Subcutaneous adipose tissue (tissue), 4 donors: ENCODE measurements around the gene ZNF532. TPM values are rescaled to one million over a fixed set of nuclear protein-coding genes. Genes with fewer than 3 reads are reported as not detected.

Experiments used
- total RNA-seq, 4 donors: library from RNA; depleted of rRNA; stranded (reverse); fragments of >200 nt; gene quantifications; one replicate each; pipeline ENCODE4 v1.1.0, GENCODE V29; 2016
- TF ChIP-seq, protein P1 (sequence below): fragments of 450-650 bp; IDR thresholded peaks from one replicate; pipeline ENCODE4 v1.5.1; 2016; ENCODE audit warnings: low read depth, mild to moderate bottlenecking, control low read depth, antibody characterized with exemption, moderate library complexity

The ZNF532 gene
- total RNA-seq, 4 donors from 2014 or later = 37.2 to 66.1 (median 47.6) TPM

DNA sequence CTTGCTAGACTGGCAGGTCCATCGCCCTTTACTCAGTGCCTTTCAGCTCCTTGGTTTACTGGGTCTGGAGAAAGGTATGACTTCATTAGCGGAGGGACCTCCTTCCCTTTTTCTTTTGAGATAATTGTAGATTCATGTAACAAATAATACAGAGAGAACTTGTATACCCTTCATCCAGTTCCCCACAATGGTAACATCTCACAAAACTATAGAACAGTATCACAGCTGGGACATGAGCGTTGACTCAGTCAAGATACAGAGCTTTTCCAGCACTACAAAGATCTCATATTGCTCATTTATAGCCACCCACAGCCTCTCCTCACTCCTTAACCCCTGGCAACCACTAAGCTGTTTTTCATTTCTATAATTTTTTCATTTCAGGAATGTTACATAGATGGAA, 59.8 kb downstream of the ZNF532 start:
- TF ChIP-seq, protein P1, sequence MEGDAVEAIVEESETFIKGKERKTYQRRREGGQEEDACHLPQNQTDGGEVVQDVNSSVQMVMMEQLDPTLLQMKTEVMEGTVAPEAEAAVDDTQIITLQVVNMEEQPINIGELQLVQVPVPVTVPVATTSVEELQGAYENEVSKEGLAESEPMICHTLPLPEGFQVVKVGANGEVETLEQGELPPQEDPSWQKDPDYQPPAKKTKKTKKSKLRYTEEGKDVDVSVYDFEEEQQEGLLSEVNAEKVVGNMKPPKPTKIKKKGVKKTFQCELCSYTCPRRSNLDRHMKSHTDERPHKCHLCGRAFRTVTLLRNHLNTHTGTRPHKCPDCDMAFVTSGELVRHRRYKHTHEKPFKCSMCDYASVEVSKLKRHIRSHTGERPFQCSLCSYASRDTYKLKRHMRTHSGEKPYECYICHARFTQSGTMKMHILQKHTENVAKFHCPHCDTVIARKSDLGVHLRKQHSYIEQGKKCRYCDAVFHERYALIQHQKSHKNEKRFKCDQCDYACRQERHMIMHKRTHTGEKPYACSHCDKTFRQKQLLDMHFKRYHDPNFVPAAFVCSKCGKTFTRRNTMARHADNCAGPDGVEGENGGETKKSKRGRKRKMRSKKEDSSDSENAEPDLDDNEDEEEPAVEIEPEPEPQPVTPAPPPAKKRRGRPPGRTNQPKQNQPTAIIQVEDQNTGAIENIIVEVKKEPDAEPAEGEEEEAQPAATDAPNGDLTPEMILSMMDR = no peak

DNA sequence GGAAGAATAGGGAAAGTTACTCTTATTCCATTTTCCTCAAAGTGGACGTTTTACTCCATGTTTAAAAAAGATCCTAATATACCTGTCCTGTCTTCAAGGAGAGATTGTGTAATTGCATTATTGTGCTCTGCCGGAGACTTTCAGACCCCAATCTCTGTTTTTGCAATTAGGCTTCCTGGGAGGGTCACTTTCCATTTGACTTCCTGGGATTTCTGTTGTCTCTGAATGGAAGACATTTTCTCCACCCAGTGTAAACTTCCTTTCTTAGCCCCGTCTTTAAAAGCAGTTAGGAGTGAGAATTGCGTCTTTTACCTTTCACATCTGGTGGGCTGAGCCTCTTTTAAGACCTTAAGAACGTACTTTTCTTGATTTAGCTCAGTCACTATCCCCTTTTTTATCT, 63.0 kb downstream of the ZNF532 start:
- TF ChIP-seq, protein P1 = no peak

DNA sequence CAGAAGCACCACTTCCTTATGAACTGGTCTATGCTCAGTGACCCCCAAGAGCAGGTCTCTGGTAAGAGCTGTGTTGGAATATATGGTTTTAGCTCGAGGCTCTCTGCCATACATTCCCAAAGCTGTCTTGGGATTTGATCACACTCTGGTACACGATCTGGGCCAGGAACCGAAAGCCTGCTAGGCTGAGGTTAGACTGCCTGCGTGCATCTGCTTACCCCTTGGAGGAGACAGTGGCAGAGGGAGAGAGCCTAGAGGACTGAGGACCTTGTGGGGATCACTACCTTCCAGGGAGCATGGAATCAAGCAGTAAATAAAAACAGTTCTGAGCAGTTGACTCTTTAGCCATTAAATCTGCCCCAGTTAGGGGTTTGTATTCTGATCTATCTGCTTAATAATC, 63.7 kb downstream of the ZNF532 start:
- TF ChIP-seq, protein P1 = no peak

- TF ChIP-seq, protein P1 = no peak
These were observed 64.5 kb downstream of the ZNF532 start for GRCh38 chr18:58929206-58929605.

GRCh38 chr18:58934356-58934755, 69.7 kb downstream of the ZNF532 start:
- TF ChIP-seq, protein P1 = no peak

DNA sequence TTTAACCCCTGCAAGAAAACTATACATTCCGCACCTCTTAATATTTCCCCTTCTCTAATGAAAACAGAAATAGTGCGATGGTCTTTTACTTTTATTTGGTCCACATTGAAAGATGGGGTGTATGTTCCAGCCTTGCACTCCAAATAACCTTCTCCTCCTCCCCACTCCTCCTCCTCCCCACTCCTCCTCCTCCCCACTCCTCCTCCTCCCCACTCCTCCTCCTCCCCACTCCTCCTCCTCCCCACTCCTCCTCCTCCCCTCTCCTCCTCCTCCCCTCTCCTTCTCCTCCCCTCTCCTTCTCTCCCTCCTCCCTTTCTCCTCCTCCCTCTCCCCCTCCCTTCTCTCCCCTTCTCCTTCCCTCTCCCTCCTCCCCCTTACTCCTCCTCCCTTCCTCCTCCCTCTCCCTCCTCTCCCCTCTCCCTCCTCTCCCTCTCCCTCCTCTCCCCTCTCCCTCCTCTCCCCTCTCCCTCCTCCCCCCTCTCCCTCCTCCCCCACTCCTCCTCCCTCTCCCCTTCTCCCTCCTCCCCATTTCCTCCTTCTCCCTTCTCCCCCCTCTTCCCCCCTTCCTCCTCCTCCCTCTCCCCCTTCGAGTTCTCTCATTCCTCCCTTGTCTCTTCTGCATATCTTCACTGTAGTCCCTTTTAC, 70.4 kb downstream of the ZNF532 start:
- TF ChIP-seq, protein P1 = no peak

GRCh38 chr18:58937071-58937886, 72.6 kb downstream of the ZNF532 start:
- TF ChIP-seq, protein P1 = no peak
